ENCODE data around the gene NIM1K. TPM values are rescaled to one million over a fixed set of nuclear protein-coding genes. Genes with fewer than 3 reads are reported as not detected.

NIM1K gene
- total RNA-seq: under 0.01 and 0.07 TPM in 2 replicates

GRCh38 chr5:43191740-43192557, at the start of gene NIM1K:
TSS of gene NIM1K (plus strand) at chr5:43192225. CDS start at chr5:43245776, 53,551 bp downstream.

GRCh38 chr5:43313035-43313853, 121.2 kb downstream of the NIM1K start, which contains the start of gene HMGCS1:
TSS of gene HMGCS1 (minus strand) at chr5:43313412. CDS start at chr5:43298965, 14,447 bp downstream.

Other genes with a start within 250 kb of the NIM1K start
- under 0.01 and 1.00 TPM in 2 replicates for gene ANXA2R, start 151.9 kb upstream of the NIM1K start, total RNA-seq
- 48.5 and 49.9 TPM in 2 replicates for gene ZNF131, start 71.3 kb upstream of the NIM1K start, total RNA-seq
- 95.6 and 96.7 TPM in 2 replicates for gene HMGCS1, start 121.2 kb downstream of the NIM1K start, total RNA-seq
- gene CCL28, start 220.2 kb downstream of the NIM1K start, total RNA-seq: 1.0 and 8.0 TPM in 2 replicates